ENCODE results near the gene RBM46.
"Not testable (repeated sequence)": the region's sequence is repeated elsewhere in the genome, so short reads cannot be mapped to it uniquely, and the experiment has no call there.

Gene RBM46

GRCh38 chr4:154836513-154836912 lies 55.4 kb downstream of the RBM46 start:
- DNase-seq (ENCODE audit: low read depth in 2 of 2), result no peak

- DNase-seq (ENCODE audit: low read depth in 2 of 2), result no peak
These were observed 57.1 kb downstream of the RBM46 start for GRCh38 chr4:154838155-154838554.

DNA sequence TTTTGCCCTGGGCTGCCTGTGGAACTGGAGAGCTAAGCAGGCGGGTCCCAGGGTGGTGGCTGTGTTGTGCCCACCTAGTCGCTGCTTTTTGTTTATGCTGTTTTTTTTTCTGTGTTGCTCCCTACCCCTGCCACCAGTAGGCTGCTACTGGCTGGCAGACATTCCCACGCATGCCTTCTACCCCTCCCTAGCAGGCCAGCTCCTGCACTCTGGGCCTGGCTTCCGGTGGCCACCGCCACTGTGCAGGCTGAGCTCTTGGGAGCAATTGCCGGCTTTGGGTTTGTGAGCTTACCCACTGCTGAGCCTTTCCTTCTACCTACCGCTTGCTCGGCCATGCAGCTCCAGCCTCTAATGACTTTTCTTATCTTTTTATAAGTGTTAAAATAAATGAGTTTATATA lies 57.6 kb downstream of the RBM46 start:
- DNase-seq (ENCODE audit: low read depth in 2 of 2), result no peak

GRCh38 chr4:154854362-154854761 lies 73.3 kb downstream of the RBM46 start:
- DNase-seq (ENCODE audit: low read depth in 2 of 2), result no peak

GRCh38 chr4:154858166-154858565 lies 77.1 kb downstream of the RBM46 start:
- no peak for DNase-seq (ENCODE audit: low read depth in 2 of 2)

GRCh38 chr4:154868414-154869194 lies 87.5 kb downstream of the RBM46 start:
- DNase-seq (ENCODE audit: low read depth in 2 of 2), result no peak

DNA sequence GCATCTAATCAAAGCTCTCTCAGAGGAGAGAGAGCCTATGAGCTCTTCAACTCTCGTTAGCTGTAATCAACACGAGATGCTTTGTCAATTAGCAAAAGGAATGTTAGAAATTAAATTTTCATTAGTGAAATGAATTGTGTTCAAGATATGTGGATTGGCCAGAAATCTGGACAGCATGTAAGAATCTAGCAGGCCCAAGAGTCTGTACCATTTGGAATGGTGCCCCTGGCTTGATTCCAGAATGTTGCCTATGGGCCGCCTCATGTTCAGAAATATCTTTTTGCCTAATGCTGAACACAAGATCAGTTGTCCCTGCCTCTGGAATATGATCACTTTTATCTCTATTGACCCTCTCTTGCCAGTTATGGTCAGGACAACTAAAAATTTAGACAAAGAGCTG lies 88.2 kb downstream of the RBM46 start:
- DNase-seq (ENCODE audit: low read depth in 2 of 2), result no peak

- no peak for DNase-seq (ENCODE audit: low read depth in 2 of 2)
These were observed 91.1 kb downstream of the RBM46 start for GRCh38 chr4:154872198-154872597.

- not testable (repeated sequence) for DNase-seq (ENCODE audit: low read depth in 2 of 2)
These were observed 93.0 kb downstream of the RBM46 start for GRCh38 chr4:154874049-154874448.

- no peak for DNase-seq (ENCODE audit: low read depth in 2 of 2)
These were observed 96.2 kb downstream of the RBM46 start for GRCh38 chr4:154877110-154877760.
